ENCODE measurements around the gene KRT17. TPM values are rescaled to one million over a fixed set of nuclear protein-coding genes. Genes with fewer than 3 reads are reported as not detected.

Gene KRT17
- total RNA-seq, 1 donor from 2014 or later = not detected

- Histone ChIP-seq H3K4me3 (no peak overlapping the region), H3K4me2 (no peak overlapping the region), H4K20me1 (ENCODE audit: low read depth) (no peaks in the 10 kb centered on the region), H3K4me1 (peaks cover 7% of the 10 kb centered on the region), H3K27me3 (no peaks in the 10 kb centered on the region), H3K9me3 (ENCODE audit: low read depth) (no peaks in the 10 kb centered on the region), H3K36me3 (no peaks in the 10 kb centered on the region), H2AFZ (replicated peaks) (no peak overlapping the region), H3K79me2 (ENCODE audit: low read depth) (no peaks in the 10 kb centered on the region), H3F3A (ENCODE audit: low read depth) (no peaks in the 10 kb centered on the region), H3K27ac (no peak overlapping the region), H3K9ac (no peak overlapping the region)
- Mint-ChIP-seq H3K27me3 (ENCODE audit: insufficient read depth, low read depth) (peaks cover 5% of the 10 kb centered on the region), H3K4me1 (no peaks in the 10 kb centered on the region), H3K4me3 (no peak overlapping the region), H3K27ac (no peak overlapping the region), H3K36me3 (no peaks in the 10 kb centered on the region), H3K9me3 (no peaks in the 10 kb centered on the region)
- DNase-seq (ENCODE audit: low spot score) = no peak
- TF ChIP-seq, protein P1, sequence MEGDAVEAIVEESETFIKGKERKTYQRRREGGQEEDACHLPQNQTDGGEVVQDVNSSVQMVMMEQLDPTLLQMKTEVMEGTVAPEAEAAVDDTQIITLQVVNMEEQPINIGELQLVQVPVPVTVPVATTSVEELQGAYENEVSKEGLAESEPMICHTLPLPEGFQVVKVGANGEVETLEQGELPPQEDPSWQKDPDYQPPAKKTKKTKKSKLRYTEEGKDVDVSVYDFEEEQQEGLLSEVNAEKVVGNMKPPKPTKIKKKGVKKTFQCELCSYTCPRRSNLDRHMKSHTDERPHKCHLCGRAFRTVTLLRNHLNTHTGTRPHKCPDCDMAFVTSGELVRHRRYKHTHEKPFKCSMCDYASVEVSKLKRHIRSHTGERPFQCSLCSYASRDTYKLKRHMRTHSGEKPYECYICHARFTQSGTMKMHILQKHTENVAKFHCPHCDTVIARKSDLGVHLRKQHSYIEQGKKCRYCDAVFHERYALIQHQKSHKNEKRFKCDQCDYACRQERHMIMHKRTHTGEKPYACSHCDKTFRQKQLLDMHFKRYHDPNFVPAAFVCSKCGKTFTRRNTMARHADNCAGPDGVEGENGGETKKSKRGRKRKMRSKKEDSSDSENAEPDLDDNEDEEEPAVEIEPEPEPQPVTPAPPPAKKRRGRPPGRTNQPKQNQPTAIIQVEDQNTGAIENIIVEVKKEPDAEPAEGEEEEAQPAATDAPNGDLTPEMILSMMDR (IDR thresholded peaks at IDR 0.05) = no peak
- TF ChIP-seq EZH2phosphoT487 (IDR thresholded peaks at IDR 0.05) (no peak), EZH2 (IDR thresholded peaks at IDR 0.05) (no peak)
Observed at GRCh38 chr17:41600318-41600717, 24.1 kb downstream of the KRT17 start.

GRCh38 chr17:41599680-41600079 is 24.7 kb downstream of the KRT17 start:
- H3F3A ChIP-seq (ENCODE audit: low read depth) = no peaks in the 10 kb centered on the region
- H3K4me2 ChIP-seq = no peak overlapping the region
- no peaks in the 10 kb centered on the region for H3K4me1 Mint-ChIP-seq
- H3K36me3 ChIP-seq = no peaks in the 10 kb centered on the region
- H3K9me3 Mint-ChIP-seq = no peaks in the 10 kb centered on the region
- no peak overlapping the region for H3K4me3 Mint-ChIP-seq
- DNase-seq (ENCODE audit: low spot score) = no peak
- H3K27ac Mint-ChIP-seq = no peak overlapping the region
- H3K27me3 Mint-ChIP-seq (ENCODE audit: insufficient read depth, low read depth) = peaks cover 7% of the 10 kb centered on the region
- no peaks in the 10 kb centered on the region for H4K20me1 ChIP-seq (ENCODE audit: low read depth)
- no peak overlapping the region for H3K4me3 ChIP-seq
- no peak overlapping the region for H2AFZ ChIP-seq (replicated peaks)
- no peaks in the 10 kb centered on the region for H3K79me2 ChIP-seq (ENCODE audit: low read depth)
- H3K27ac ChIP-seq = no peak overlapping the region
- peaks cover 7% of the 10 kb centered on the region for H3K4me1 ChIP-seq
- no peaks in the 10 kb centered on the region for H3K9me3 ChIP-seq (ENCODE audit: low read depth)
- no peak for TF ChIP-seq EZH2 (IDR thresholded peaks at IDR 0.05)
- TF ChIP-seq EZH2phosphoT487 (IDR thresholded peaks at IDR 0.05) = no peak
- TF ChIP-seq, protein P1 (IDR thresholded peaks at IDR 0.05) = no peak
- no peaks in the 10 kb centered on the region for H3K27me3 ChIP-seq
- no peak overlapping the region for H3K9ac ChIP-seq
- no peaks in the 10 kb centered on the region for H3K36me3 Mint-ChIP-seq

GRCh38 chr17:41595585-41595984 is 28.8 kb downstream of the KRT17 start:
- TF ChIP-seq EZH2phosphoT487 (IDR thresholded peaks at IDR 0.05) (no peak), EZH2 (IDR thresholded peaks at IDR 0.05) (no peak)
- TF ChIP-seq, protein P1 (IDR thresholded peaks at IDR 0.05) = no peak
- Histone ChIP-seq H3K4me1 (no peaks in the 10 kb centered on the region), H3K36me3 (no peaks in the 10 kb centered on the region), H3K27me3 (no peaks in the 10 kb centered on the region), H2AFZ (replicated peaks) (no peak overlapping the region), H3K4me3 (no peak overlapping the region), H3K27ac (no peak overlapping the region), H4K20me1 (ENCODE audit: low read depth) (no peaks in the 10 kb centered on the region), H3K79me2 (ENCODE audit: low read depth) (no peaks in the 10 kb centered on the region), H3K4me2 (no peak overlapping the region), H3K9ac (no peak overlapping the region), H3K9me3 (ENCODE audit: low read depth) (no peaks in the 10 kb centered on the region), H3F3A (ENCODE audit: low read depth) (no peaks in the 10 kb centered on the region)
- peaks cover 16% of the 10 kb centered on the region for H3K27me3 Mint-ChIP-seq (ENCODE audit: insufficient read depth, low read depth)
- DNase-seq (ENCODE audit: low spot score) = no peak
- H3K9me3 Mint-ChIP-seq = no peaks in the 10 kb centered on the region
- peaks cover 2% of the 10 kb centered on the region for H3K4me1 Mint-ChIP-seq
- H3K4me3 Mint-ChIP-seq = no peak overlapping the region
- H3K36me3 Mint-ChIP-seq = no peaks in the 10 kb centered on the region
- H3K27ac Mint-ChIP-seq = no peak overlapping the region

Measured in neural progenitor cell (in vitro differentiated cells).